Measurements from ENCODE around the gene USP36.
"Not testable (repeated sequence)": the region's sequence is repeated elsewhere in the genome, so short reads cannot be mapped to it uniquely, and the experiment has no call there.

USP36 gene

GRCh38 chr17:78771758-78772382, 68.7 kb downstream of the USP36 start:
- DNase-seq (ENCODE audit: low read depth, low spot score) = no peak

GRCh38 chr17:78769196-78769773, 71.3 kb downstream of the USP36 start:
- DNase-seq (ENCODE audit: low read depth, low spot score) = no peak

- DNase-seq (ENCODE audit: low read depth, low spot score) = no peak
Observed at GRCh38 chr17:78767806-78768205, 72.8 kb downstream of the USP36 start.

GRCh38 chr17:78766743-78767294, 73.8 kb downstream of the USP36 start:
- DNase-seq (ENCODE audit: low read depth, low spot score) = no peak

- no peak for DNase-seq (ENCODE audit: low read depth, low spot score)
Observed at GRCh38 chr17:78766225-78766624, 74.4 kb downstream of the USP36 start.

GRCh38 chr17:78765821-78766220, 74.8 kb downstream of the USP36 start:
- DNase-seq (ENCODE audit: low read depth, low spot score) = no peak

GRCh38 chr17:78764871-78765270, 75.7 kb downstream of the USP36 start:
- no peak for DNase-seq (ENCODE audit: low read depth, low spot score)

- no peak for DNase-seq (ENCODE audit: low read depth, low spot score)
Observed at GRCh38 chr17:78763561-78763960, 77.1 kb downstream of the USP36 start.

- no peak for DNase-seq (ENCODE audit: low read depth, low spot score)
Observed at GRCh38 chr17:78761789-78762406, 78.7 kb downstream of the USP36 start.

- no peak for DNase-seq (ENCODE audit: low read depth, low spot score)
Observed at GRCh38 chr17:78759969-78760352, 80.7 kb downstream of the USP36 start.

- no peak for DNase-seq (ENCODE audit: low read depth, low spot score)
Observed at GRCh38 chr17:78759203-78759968, 81.2 kb downstream of the USP36 start.

- DNase-seq (ENCODE audit: low read depth, low spot score) = no peak
Observed at GRCh38 chr17:78753316-78754250, 87.0 kb downstream of the USP36 start.

- DNase-seq (ENCODE audit: low read depth, low spot score) = no peak
Observed at GRCh38 chr17:78751447-78752161, 89.0 kb downstream of the USP36 start.

- not testable (repeated sequence) for DNase-seq (ENCODE audit: low read depth, low spot score)
Observed at GRCh38 chr17:78751000-78751399, 89.6 kb downstream of the USP36 start.

- no peak for DNase-seq (ENCODE audit: low read depth, low spot score)
Observed at GRCh38 chr17:78748730-78749317, 91.8 kb downstream of the USP36 start.

- no peak for DNase-seq (ENCODE audit: low read depth, low spot score)
Observed at GRCh38 chr17:78748048-78748729, 92.4 kb downstream of the USP36 start.

- DNase-seq (ENCODE audit: low read depth, low spot score) = no peak
Observed at GRCh38 chr17:78747488-78747887, 93.1 kb downstream of the USP36 start.

GRCh38 chr17:78746949-78747269, 93.7 kb downstream of the USP36 start:
- DNase-seq (ENCODE audit: low read depth, low spot score) = no peak

GRCh38 chr17:78746263-78746948, 94.2 kb downstream of the USP36 start:
- DNase-seq (ENCODE audit: low read depth, low spot score) = no peak

Measured in brain pericyte (primary cell).